GM20431 (cell line): ENCODE measurements around the gene LMO3.

Source experiments
- in situ Hi-C: fragments of 300-500 bp; cut with MseI, MboI; formaldehyde crosslinking; loops from one replicate; pipeline ENCODE4 v1.15.0; 2020; ENCODE audit warnings: low sequenced_read_pairs; ENCODE audit not compliant: unreplicated experiment

LMO3 gene

DNA sequence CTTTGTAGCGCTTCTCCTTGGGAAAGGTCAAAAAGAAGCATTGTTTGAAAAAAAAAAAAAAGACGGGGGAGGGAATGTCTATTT, at the start of gene LMO3:
Gene LMO3, minus strand, starts transcription at position 46 of the 84 bp plus-strand sequence. CDS start 5,302 bp downstream, outside the sequence.
- in situ Hi-C loops = loop anchor here (25.0 kb wide), 1 partner anchor 231 kb away; no protein-coding TSS in a partner anchor

DNA sequence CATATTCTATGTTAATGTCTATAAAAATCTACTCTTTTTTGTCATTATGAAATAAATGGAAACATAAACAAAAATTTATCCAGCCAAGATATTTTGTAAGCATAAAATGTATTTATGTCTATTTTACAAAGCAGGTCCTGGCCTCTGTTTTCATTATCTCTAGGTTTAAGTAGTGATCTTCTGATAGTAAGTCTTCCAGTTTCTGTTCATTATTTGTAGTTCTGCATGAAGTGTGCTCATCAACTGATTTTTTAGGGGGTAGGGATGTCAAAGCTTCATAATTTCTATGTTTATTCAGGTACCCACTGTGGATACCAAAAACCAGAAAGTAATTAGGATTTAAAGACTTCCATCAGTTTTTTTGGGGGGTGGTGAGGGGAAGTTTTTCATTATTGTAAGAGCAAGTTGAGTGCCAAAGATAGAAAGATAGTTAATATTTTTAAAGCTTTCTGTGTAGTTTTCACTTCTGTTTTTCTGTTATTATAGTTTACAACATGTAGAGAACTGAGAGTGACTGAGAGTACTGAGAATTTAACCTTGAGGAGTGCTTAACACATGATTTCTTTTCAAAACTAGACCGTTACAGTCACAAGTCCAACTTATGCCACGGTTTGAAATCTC, 30.6 kb upstream of the LMO3 start:
- in situ Hi-C loops = no loop called here

DNA sequence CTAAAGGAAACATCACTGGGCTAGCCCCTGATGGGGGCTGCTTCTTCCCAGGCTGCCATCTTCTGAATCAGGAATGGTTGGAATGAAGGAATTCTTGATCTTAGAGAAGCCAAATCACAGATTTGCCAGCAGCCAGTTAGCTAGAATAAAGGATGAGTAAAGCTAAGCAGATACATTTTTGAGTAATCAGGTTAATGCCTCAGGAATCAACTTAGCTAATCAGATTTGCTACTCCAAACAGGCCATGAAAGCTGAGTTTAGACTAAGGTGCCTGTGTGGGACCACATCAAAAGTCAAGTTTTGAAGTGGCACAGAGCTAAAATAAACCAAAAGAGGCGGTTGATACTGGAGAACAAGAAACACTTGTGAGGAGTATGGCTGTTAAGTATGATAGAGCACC, 28.8 kb upstream of the LMO3 start:
- in situ Hi-C loops = no loop called here

DNA sequence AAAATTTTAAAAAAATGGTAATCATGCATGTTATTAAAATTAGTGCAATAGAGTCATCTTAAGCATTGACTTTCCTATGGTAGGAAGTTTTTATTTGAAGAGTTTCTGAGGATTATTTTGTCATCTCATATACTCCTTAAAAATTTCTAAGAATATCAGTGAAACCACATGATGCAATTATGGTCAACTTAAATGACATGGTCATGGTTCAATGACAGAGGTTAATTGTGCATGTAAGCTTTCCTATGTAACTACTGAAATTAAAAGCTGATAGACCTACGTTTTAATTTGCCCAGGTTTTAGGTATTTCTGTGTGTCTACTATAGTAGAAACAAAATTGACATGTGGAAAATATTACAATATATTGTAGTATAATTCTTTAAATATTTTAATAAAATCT, 21.0 kb upstream of the LMO3 start:
- in situ Hi-C loops = no loop called here

DNA sequence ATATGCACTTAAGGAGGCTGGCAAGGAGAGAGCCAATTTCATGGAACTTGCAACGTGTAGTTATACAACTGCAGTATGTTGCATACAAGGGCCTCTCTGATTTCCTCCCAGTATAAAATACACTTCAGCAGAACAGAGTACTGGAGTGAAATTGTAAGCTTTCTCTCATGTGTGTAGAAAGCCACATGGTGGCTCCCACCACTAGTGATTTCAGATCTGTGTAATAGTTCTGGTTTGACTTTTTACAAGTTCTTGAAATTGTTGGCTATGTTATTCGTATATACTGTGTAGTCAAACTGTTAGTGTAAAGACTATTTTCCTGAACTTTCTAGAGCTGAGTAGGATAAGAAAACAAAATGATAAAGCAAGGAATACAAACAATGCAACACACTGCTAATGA, 16.4 kb upstream of the LMO3 start:
- in situ Hi-C loops = loop anchor here (25.0 kb wide), 1 partner anchor 215 kb away; no protein-coding TSS in a partner anchor

DNA sequence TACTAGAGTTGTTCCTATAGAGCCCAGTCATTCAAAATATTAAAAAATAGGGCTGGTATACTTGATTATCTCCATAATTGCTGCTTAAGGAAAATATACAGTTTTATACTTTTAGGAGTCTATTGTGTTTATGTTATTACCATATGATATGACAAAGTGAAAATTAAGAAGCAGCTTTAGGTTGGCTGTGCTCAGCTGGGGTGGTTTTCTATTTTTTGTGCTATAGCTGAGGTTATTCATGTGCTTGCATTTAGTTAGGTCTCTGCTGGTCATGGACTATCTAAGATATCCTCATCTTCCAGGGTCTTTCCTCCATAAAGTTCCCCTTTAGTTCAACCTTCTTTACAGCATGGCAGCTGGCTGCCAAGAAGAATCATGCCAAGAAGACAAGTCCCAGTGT, 13.6 kb upstream of the LMO3 start:
- in situ Hi-C loops = loop anchor here (25.0 kb wide), 1 partner anchor 218 kb away; no protein-coding TSS in a partner anchor

DNA sequence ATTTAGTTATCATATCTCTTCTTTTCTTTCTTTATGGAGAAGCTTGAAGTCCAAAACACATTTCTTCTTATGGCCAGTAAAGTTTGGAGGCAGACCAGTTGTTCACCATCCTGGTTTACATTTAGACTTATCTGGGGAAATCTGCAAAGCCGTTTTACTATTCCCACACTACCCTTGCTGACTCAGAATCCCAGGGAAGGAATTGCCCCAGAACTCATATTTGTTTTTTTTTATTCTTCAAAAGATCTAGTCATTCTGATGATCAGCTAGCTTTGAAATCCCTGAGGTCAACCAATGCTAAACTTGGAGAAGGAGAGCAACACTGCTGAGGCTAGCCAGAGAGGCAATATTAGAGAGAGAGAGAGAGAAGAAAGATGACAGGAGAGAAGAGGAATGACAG, 12.3 kb upstream of the LMO3 start:
- in situ Hi-C loops = loop anchor here (25.0 kb wide), 1 partner anchor 219 kb away; no protein-coding TSS in a partner anchor

DNA sequence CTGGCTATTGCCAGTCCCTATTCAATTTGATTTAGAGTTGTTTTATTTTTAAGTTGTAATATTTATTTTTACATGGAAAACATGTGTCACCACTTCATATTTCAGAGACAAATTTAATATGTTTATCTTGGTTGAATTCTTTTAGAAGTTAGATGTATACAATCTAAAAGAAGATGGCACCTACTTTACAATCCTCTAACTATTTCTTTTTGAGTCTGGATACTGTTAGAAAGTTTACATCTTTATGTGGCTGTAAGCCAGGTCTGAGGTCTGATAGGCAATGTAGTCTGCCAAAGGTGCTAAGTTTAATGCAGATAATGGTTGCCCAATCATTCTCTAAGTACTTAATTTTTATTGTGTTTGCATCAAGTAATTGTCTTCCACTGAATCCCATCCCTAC, 7.2 kb upstream of the LMO3 start:
- in situ Hi-C loops = loop anchor here (25.0 kb wide), 1 partner anchor 224 kb away; no protein-coding TSS in a partner anchor

DNA sequence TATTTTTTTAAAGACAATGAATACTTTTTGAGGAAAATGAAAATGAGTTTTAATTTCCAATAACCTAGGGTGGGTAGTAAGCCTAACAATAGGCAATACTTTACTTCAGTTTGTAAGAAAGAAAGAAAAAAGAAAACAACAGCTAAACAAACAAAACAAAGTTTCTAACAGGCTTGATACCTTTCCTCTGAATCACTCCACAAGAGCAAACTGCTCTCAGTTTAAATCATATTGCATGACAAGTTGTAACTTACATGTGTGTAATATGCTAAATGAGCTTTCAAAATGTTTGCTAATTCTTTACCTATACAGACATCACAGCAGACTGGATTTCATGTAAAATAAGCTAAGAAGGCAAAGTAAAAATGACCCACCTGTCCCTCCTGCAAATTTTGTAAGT, 6.7 kb upstream of the LMO3 start:
- in situ Hi-C loops = loop anchor here (25.0 kb wide), 1 partner anchor 225 kb away; no protein-coding TSS in a partner anchor

DNA sequence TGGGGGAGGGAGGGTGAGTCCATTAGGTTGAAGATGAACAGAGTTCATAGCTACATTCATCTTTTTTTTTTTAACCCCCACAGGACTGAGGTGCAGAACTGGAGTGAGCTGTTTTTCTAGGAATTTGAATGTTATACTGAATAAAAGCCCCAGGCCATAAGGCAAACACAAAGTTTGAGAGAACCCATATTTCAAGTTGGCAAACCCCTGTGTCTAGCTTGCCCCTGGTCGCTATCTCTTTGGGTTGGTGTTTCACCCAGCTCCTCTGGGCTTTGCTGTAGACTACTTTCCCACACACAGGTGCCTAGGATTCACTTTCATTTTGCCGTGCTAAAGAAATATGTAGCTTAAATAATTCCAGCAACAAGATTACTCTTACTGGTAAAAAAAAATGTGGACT, 5.2 kb upstream of the LMO3 start:
- in situ Hi-C loops = loop anchor here (25.0 kb wide), 1 partner anchor 226 kb away; no protein-coding TSS in a partner anchor

DNA sequence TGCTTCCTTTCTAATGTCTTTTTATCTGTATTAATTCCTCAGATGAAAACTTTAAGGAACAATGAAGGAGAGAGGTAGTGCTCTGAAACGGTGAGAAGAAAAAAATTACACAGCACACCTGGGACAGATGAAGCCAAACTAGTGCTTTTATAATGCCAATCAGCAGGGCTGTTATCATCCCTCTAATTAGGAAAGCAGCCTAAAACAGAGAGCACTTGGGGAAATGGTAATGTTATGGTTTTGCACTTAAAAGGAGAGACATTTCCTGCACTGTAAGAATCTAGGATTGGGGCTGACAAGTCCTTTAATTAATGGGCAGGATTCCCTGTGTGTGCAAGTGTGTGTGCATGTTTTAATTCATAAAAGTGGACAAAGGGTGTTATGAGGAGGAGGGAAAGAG, 4.8 kb upstream of the LMO3 start:
- in situ Hi-C loops = loop anchor here (25.0 kb wide), 1 partner anchor 227 kb away; no protein-coding TSS in a partner anchor

DNA sequence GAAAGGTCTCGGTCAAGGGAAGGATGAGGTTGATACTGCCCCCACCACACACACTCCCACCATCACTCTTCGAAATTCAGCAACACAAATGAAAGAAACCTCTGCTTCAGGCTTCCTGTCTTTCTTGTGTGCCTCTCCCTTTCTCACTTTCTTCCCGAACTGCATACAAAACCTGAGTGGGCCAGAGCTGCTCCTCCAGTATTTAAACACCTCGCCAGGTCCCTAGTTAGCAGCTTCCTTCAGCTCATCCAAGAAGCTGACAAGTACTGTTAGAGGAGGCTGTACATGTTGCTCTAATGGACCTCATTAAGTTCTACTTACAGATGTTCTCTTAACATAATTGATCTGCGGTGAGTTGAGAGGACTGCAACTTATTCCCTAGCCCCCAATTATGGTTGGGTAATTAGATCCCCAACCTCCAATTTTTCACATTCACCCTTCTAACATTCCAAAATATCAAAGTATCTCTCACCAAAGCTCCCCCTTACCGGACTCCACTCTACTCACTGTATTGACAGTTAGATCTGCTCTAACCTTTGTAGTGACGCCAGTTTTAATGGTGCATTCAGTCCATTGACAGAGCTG, 4.1 kb upstream of the LMO3 start:
- in situ Hi-C loops = loop anchor here (25.0 kb wide), 1 partner anchor 227 kb away; no protein-coding TSS in a partner anchor

DNA sequence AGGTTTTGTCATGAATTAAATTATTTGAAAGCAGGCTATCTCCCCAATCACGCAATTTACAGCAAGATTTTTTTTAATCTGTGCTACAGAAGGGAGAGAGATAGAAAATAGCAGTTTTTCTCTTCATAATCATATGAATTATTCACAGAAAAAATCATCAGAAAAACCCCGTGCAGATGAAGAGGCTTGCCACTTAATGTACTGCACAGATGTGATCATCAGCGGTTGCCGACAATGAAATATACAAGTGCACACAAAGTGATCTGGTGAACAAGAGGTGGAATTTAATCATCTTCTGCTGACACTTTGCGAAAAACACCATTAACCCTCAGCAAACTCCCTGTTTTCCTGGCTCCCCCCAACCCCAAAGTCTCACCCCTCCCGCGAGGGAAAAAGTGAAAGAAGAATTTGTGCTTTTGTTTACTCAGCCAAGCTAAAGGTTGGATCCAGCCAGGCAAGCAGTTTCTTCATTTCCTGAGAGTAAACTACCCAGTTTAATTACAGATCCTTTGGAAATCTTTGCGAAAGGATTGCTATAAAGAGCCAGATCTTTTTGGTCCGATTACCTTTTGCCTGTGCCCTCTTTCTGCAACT, 3.1 kb upstream of the LMO3 start:
- in situ Hi-C loops = loop anchor here (25.0 kb wide), 1 partner anchor 228 kb away; no protein-coding TSS in a partner anchor

DNA sequence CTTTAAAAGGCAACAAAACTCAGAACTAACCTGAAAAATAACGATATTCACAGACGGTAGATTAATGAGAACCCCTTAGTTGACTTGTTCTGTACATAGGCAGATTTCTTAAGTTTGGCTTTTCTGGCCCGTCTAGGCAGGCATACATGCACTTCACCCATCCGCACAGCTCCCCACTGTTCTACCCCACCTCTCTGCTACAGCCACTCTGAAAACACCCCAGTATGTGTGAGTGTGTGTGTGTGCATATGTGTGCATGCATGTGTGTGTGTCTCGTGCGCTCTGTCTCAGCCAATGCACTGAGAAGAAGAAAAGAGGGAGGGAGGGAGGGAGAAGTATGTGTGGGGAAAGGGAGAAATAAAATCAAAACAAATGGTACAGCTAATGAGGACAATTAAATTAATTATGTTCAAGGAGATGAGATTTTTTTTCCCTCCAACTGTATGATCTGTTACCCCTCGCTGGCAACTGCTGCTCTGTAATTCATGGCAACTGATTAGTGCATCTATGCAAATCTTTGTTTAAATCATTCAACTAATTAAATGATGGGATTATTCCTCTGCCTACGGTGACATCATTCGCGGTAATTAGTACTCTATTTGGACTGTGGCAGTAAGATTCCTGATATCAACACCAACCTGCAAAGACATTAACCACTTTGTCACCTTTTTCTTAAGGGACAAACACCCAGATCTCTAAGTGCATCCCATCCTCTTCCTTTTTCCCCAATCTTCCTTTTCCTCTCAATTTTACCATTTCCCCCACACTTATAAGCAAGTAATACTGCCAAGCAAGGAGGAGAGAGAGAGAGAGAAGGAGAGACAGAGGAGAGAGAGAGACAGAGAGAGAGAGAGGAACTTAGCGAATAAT, 2.2 kb upstream of the LMO3 start:
- in situ Hi-C loops = loop anchor here (25.0 kb wide), 1 partner anchor 229 kb away; no protein-coding TSS in a partner anchor

DNA sequence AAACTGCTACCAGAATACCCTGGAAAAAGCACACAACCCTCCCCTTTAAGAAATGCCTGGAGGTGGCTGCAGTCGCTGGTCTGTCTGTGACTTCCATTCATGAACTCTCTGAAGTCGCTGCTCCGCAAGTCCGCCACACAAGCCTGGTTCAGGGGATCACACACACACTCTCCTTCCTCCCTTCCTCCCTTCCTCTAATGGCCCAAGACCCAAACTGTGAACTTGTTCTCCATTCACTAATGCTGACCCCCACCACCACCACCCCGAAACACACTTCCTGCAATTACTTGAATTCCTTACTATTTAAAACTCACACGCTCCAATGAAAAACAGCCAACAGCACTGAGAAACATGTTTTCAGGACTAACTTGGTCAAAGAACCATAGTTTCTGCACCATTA, 1.0 kb upstream of the LMO3 start:
- in situ Hi-C loops = loop anchor here (25.0 kb wide), 1 partner anchor 230 kb away; no protein-coding TSS in a partner anchor

DNA sequence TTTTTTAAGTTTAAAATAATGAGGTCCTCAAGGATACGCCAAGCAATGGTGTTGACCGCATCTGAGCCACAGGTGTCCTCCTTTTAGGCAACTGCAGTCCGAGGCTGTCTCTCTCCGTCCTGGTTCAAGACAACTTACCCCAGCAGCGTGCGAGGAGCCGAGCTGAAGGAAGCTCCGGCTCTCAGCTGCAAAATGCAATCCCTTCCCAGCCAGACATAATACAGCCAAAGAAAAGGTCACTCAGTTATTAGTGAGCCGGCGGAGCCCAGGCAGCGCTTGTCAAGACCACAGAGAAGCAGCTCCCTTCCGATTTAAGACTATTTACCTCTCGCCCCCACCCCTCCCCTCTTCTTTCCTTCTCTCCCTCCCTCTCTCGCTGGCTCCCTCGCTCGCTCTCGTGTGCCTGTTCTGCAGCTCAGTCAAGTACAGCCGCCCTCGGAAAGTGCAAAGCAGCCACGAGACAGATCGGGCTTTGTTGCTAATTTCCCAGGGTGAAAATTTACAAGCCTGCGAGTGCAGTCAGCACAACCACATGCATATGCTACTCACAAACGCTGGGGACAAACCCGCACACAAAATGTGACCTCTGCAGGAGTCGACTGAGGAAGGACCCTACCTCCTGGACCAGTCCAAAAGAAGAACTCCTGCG, 363 bp upstream of the LMO3 start:
- in situ Hi-C loops = loop anchor here (25.0 kb wide), 1 partner anchor 231 kb away; no protein-coding TSS in a partner anchor

DNA sequence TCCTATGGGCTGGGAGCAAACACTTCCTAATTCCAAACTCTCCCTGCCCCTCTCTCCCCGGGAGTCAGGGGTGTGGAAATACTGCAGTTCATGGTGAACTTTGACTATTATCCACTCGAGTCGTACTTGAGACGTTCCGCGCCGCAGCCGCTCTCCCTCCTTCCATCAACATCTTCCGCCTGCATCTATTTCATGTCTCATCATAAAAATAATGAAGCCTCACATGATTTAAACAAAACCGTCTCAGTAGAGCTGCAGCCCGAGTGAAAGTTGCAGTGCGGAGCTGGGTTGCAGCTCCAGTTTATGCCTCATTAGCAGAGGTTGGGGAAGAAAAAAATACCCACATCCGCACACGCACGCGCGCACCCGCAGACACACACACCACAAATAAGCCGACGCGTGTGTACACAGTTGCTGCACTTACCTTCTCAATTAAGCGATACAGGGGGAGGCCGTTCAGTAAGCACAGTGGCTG, 283 bp downstream of the LMO3 start:
- in situ Hi-C loops = loop anchor here (25.0 kb wide), 1 partner anchor 232 kb away; no protein-coding TSS in a partner anchor

DNA sequence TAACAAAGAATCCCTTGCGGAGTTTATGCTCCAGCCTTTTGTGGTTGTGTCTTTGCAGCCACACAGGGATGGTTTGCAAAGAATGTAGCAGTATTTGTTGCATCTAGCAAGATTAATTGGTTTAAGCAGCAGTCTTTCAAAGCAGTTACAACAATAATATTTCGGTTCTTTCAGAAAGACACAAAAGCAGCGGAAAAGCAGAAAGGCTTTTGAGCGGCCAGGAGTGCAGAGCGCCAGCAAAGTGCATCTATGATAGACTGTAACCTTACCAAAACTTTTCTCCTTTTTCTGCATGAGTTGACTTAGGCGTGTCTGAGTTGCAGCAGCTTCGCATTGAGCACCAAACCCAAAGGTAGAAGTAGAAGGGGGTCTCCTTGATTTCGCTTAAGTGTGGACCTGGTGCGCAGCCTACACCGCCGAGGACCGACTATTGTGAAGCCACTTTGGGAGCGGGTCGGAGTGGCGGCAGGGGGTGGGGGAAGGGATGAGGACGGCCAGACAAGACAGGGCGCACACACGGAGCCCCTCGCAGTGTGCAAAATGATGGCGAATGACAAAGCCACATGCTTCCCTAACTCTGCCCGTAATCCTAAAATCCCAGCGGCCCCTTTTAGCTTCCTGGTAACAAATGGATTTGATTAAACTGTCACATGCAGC, 1.2 kb downstream of the LMO3 start:
- in situ Hi-C loops = loop anchor here (25.0 kb wide), 1 partner anchor 233 kb away; no protein-coding TSS in a partner anchor

DNA sequence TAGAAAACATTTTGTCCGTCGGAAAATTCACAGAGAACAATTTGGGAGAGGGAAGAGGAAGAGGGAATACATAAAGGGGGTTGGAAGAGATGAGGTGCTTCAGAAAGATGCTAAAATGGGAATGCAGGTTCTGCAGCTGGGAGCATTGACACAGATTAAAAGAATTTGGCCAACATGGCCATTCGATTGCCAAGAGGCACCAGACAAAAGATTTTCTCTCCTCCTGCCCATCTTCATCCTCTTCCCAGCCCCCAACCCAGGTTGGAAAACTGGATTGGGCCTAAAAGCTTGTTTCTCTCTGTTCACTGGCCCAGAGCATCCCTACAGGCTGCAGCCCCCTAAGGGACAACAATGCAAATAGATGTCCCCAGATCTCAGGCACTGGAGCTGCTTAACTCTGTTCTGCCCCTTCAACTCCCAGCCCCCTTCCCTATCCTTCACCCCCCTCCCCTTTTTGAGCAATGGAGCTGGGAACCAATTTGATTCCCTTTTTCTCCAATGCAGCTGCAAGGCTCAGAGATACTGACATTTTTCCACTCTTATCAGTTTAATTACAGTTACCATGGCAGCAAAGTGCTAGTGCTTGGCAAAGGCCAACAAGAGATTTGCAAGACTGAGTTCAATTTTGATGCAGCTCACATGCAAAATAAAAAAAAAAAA, 1.9 kb downstream of the LMO3 start:
- in situ Hi-C loops = loop anchor here (25.0 kb wide), 1 partner anchor 233 kb away; no protein-coding TSS in a partner anchor
